DND-41 (cell line): ENCODE data around the gene FOLR2.

Experiments
- EZH2 ChIP-seq: IDR thresholded peaks from 3 replicates; pipeline ENCODE4 v1.6.1; 2012; ENCODE audit warnings: borderline replicate concordance, low read depth, mild to moderate bottlenecking, moderate library complexity, low read length, inconsistent platforms; ENCODE audit not compliant: severe bottlenecking
- TF ChIP-seq, protein P1 (sequence below): IDR thresholded peaks from 2 replicates; pipeline ENCODE4 v1.5.1; 2012; ENCODE audit warnings: borderline replicate concordance, low read length, moderate library complexity, mild to moderate bottlenecking; ENCODE audit not compliant: poor library complexity, severe bottlenecking; ENCODE audit errors: extremely low read depth

GRCh38 chr11:72195518-72196270 is 20.9 kb upstream of the FOLR2 start:
- TF ChIP-seq, protein P1, sequence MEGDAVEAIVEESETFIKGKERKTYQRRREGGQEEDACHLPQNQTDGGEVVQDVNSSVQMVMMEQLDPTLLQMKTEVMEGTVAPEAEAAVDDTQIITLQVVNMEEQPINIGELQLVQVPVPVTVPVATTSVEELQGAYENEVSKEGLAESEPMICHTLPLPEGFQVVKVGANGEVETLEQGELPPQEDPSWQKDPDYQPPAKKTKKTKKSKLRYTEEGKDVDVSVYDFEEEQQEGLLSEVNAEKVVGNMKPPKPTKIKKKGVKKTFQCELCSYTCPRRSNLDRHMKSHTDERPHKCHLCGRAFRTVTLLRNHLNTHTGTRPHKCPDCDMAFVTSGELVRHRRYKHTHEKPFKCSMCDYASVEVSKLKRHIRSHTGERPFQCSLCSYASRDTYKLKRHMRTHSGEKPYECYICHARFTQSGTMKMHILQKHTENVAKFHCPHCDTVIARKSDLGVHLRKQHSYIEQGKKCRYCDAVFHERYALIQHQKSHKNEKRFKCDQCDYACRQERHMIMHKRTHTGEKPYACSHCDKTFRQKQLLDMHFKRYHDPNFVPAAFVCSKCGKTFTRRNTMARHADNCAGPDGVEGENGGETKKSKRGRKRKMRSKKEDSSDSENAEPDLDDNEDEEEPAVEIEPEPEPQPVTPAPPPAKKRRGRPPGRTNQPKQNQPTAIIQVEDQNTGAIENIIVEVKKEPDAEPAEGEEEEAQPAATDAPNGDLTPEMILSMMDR, result no peak
- TF ChIP-seq EZH2, result no peak
